Measurements from ENCODE around the gene ZNF644.
"Not testable (repeated sequence)": the region's sequence is repeated elsewhere in the genome, so short reads cannot be mapped to it uniquely, and the experiment has no call there.

Gene ZNF644

GRCh38 chr1:90911353-90911752 lies 110.5 kb downstream of the ZNF644 start:
- TF ChIP-seq CTCF (IDR thresholded peaks at IDR 0.05) (no peak), ZFX (IDR thresholded peaks at IDR 0.05; ENCODE audit: borderline replicate concordance) (no peak)

DNA sequence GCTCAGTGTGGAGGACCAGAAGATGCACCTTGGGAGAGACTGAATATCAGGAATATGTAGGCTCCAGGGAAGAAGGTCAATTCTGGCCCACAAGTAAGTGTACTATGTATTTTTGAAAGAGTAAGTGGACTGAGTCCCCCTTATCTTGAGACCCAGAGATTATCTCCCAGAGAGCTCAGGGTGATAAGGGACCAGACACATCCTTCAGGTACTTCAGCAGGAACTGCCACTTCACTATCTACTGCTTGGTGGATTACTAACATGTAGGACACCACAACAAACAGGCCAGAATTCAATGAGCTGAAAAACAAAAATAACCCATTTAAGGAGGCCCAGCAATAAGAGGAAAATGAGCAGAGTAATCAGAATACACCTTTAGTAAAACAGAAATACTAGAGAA lies 119.2 kb downstream of the ZNF644 start:
- TF ChIP-seq CTCF (IDR thresholded peaks at IDR 0.05) = no peak
- no peak for TF ChIP-seq ZFX (IDR thresholded peaks at IDR 0.05; ENCODE audit: borderline replicate concordance)
- no peak overlapping the region for H3K27ac ChIP-seq

More at GRCh38 chr1:90911353-90911752, 110.5 kb downstream of the ZNF644 start:
- H3K27ac ChIP-seq = no peak overlapping the region

GRCh38 chr1:90899263-90899662 lies 122.6 kb downstream of the ZNF644 start:
- H3K27ac ChIP-seq = no peak overlapping the region
- TF ChIP-seq CTCF (IDR thresholded peaks at IDR 0.05) = no peak
- no peak for TF ChIP-seq ZFX (IDR thresholded peaks at IDR 0.05; ENCODE audit: borderline replicate concordance)

DNA sequence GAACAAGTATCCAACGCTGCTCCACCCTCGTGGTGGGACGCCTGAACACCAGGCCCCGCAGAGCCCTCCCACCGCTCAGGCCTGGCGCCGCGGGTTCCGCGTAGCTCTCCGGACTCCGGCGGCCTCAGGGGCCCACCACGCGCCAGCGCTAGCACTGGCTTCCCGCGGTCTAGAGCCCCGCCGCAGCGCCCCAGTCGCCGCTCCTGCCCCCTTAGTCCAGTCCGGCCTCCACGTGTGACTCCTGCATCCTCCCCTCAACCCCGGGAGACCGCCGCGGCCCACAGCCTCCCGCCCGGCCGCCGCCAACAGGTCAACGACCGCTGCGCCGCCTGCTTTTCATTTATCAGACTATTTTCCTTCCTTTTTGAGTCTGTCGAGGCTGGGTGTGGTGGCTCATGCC lies 128.2 kb downstream of the ZNF644 start:
- not testable (repeated sequence) for H3K27ac ChIP-seq

- not testable (repeated sequence) for H3K27ac ChIP-seq
These were observed 129.0 kb downstream of the ZNF644 start for GRCh38 chr1:90892884-90893283.

DNA sequence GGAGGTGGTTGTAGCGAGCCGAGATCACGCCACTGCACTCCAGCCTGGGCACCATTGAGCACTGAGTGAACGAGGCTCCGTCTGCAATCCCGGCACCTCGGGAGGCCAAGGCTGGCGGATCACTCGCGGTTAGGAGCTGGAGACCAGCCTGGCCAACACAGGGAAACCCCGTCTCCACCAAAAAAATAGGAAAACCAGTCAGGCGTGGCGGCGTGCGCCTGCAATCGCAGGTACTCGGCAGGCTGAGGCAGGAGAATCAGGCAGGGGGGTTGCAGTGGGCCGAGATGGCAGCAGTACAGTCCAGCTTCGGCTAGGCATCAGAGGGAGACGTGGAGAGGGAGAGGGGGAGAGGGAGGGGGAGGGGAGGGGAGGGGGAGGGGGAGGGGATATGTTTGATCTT lies 129.6 kb downstream of the ZNF644 start:
- H3K27ac ChIP-seq = not testable (repeated sequence)

DNA sequence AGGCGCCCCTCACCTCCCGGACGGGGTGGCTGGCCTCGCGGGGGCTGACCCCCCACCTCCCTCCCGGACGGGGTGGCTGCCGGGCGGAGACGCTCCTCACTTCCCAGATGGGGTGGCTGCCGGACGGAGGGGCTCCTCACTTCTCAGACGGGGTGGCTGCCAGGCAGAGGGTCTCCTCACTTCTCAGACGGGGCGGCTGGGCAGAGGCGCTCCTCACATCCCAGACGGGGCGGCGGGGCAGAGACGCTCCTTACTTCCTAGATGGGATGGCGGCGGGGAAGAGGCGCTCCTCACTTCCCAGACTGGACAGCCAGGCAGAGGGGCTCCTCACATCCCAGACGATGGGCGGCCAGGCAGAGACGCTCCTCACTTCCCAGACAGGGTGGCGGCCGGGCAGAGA lies 130.1 kb downstream of the ZNF644 start:
- not testable (repeated sequence) for H3K27ac ChIP-seq

DNA sequence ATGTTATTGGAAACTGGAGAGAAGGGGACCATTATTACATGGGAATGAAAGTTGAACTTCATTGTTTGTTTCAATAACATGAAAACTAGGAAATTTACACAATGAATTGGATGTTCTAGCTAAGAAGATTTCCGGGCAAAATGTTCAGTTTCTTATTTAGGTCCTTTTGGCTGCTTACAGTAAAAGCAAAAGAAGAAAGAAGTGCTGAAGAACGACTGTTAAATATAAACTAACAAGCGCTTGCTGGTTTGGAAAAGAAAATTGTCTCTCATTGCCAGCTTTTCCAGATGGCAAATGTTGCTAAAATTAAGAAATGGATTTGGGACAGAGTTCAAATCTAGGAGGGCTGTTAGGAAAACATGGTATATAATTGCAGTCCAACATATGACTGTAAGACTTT lies 139.6 kb downstream of the ZNF644 start:
- no peak overlapping the region for H3K27ac ChIP-seq
- TF ChIP-seq ZFX (IDR thresholded peaks at IDR 0.05; ENCODE audit: borderline replicate concordance) (no peak), CTCF (IDR thresholded peaks at IDR 0.05) (no peak)

DNA sequence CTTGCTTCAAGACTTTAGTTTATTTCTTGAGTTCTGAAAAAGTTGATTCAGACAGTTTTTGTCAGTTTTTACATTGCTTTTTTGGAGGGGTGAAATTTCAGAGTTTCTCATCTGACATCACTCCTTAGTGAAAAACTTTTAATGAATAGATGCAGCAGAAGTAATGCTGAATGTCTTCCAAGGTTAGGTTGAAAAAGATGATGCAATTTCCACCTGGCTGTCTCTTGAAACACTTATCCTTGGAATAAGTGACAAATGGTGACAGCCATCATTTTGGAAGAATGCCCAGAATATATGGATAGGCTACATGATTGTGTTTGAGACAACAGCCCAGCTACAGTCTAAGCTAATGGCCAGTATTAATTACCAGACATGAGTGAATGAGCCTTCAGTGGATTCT lies 140.8 kb downstream of the ZNF644 start:
- H3K27ac ChIP-seq = no peak overlapping the region
- no peak for TF ChIP-seq ZFX (IDR thresholded peaks at IDR 0.05; ENCODE audit: borderline replicate concordance)

- no peak for TF ChIP-seq CTCF (IDR thresholded peaks at IDR 0.05)
- TF ChIP-seq ZFX (IDR thresholded peaks at IDR 0.05; ENCODE audit: borderline replicate concordance) = no peak
- no peak overlapping the region for H3K27ac ChIP-seq
These were observed 142.6 kb downstream of the ZNF644 start for GRCh38 chr1:90879281-90879680.

All from 22Rv1 (cell line).